ENCODE results near the gene C6orf120. TPM values are rescaled to one million over a fixed set of nuclear protein-coding genes. Genes with fewer than 3 reads are reported as not detected.

Gene C6orf120
- total RNA-seq, 1 experiment from 2014 or later = 23.2 TPM

GRCh38 chr6:169700296-169700695 is 1.6 kb upstream of the C6orf120 start:
- intact Hi-C loops (cut with micrococcal nuclease; ENCODE audit: unreplicated experiment) = no loop called here
- CTCF ChIA-PET = no interaction called here

GRCh38 chr6:169701311-169701953 is 494 bp upstream of the C6orf120 start:
- ChIA-PET POLR2A (ENCODE audit: low non-redundant PET) (interaction anchor here (0.5 to 0.6 kb wide), 2 partner anchors 11 to 187 kb away, joined by 3 to 4 read pairs; no protein-coding TSS in a partner anchor), CTCF (no interaction called here)
- no peak for DNase-seq (ENCODE audit: low spot score)
- Histone ChIP-seq H3K9me3 (ENCODE audit: low read depth, low read length, poor library complexity, severe bottlenecking) (no peaks in the 10 kb centered on the region), H3K36me3 (ENCODE audit: insufficient read depth, low read length, poor library complexity, severe bottlenecking) (peaks cover 33% of the 10 kb centered on the region), H3K27me3 (replicated peaks; ENCODE audit: insufficient read depth, low read depth, low read length, poor library complexity) (no peaks in the 10 kb centered on the region), H3K4me1 (ENCODE audit: insufficient read depth, low read length, poor library complexity, severe bottlenecking) (peaks cover 27% of the 10 kb centered on the region), H3K4me3 (ENCODE audit: low read depth, low read length, poor library complexity, severe bottlenecking) (peak overlapping the region; percentile 92), H3K27ac (ENCODE audit: low read depth, low read length, poor library complexity, severe bottlenecking) (peak overlapping the region; percentile 99)
- BruUV-seq (replicated peaks) = TSS peak; percentile 84
- intact Hi-C loops (cut with micrococcal nuclease; ENCODE audit: unreplicated experiment) = no loop called here
- no peak for TF ChIP-seq CTCF (conservative IDR thresholded peaks at IDR 0.05; ENCODE audit: low read depth, low read length)

More at GRCh38 chr6:169700296-169700695, 1.6 kb upstream of the C6orf120 start:
- Histone ChIP-seq H3K4me3 (ENCODE audit: low read depth, low read length, poor library complexity, severe bottlenecking) (peak overlapping the region; percentile 92), H3K27ac (ENCODE audit: low read depth, low read length, poor library complexity, severe bottlenecking) (peak overlapping the region; percentile 27), H3K36me3 (ENCODE audit: insufficient read depth, low read length, poor library complexity, severe bottlenecking) (peaks cover 25% of the 10 kb centered on the region), H3K9me3 (ENCODE audit: low read depth, low read length, poor library complexity, severe bottlenecking) (no peaks in the 10 kb centered on the region), H3K4me1 (ENCODE audit: insufficient read depth, low read length, poor library complexity, severe bottlenecking) (peaks cover 27% of the 10 kb centered on the region), H3K27me3 (replicated peaks; ENCODE audit: insufficient read depth, low read depth, low read length, poor library complexity) (no peaks in the 10 kb centered on the region)
- DNase-seq (ENCODE audit: low spot score) = peak; percentile 15
- TF ChIP-seq CTCF (conservative IDR thresholded peaks at IDR 0.05; ENCODE audit: low read depth, low read length) (no peak), EZH2 (IDR thresholded peaks at IDR 0.05; ENCODE audit: borderline replicate concordance, low read depth, low read length, poor library complexity, severe bottlenecking) (no peak)
- BruUV-seq (replicated peaks) = no TSS peak
- POLR2A ChIA-PET (ENCODE audit: low non-redundant PET) = no interaction called here

GRCh38 chr6:169702840-169703246 is 917 bp downstream of the C6orf120 start:
- H3K27ac ChIP-seq (ENCODE audit: low read depth, low read length, poor library complexity, severe bottlenecking) = peak overlapping the region; percentile 99
- DNase-seq (ENCODE audit: low spot score) = no peak
- ChIA-PET CTCF (no interaction called here), POLR2A (ENCODE audit: low non-redundant PET) (no interaction called here)
- H3K4me1 ChIP-seq (ENCODE audit: insufficient read depth, low read length, poor library complexity, severe bottlenecking) = peaks cover 27% of the 10 kb centered on the region
- TF ChIP-seq CTCF (conservative IDR thresholded peaks at IDR 0.05; ENCODE audit: low read depth, low read length) = no peak
- no peak for TF ChIP-seq EZH2 (IDR thresholded peaks at IDR 0.05; ENCODE audit: borderline replicate concordance, low read depth, low read length, poor library complexity, severe bottlenecking)
- peak overlapping the region; percentile 92 for H3K4me3 ChIP-seq (ENCODE audit: low read depth, low read length, poor library complexity, severe bottlenecking)
- H3K36me3 ChIP-seq (ENCODE audit: insufficient read depth, low read length, poor library complexity, severe bottlenecking) = peaks cover 33% of the 10 kb centered on the region
- no TSS peak for BruUV-seq (replicated peaks)
- H3K9me3 ChIP-seq (ENCODE audit: low read depth, low read length, poor library complexity, severe bottlenecking) = no peaks in the 10 kb centered on the region
- intact Hi-C loops (cut with micrococcal nuclease; ENCODE audit: unreplicated experiment) = loop anchor here (2.0 kb wide), 1 partner anchor 746 kb away; no protein-coding TSS in a partner anchor
- H3K27me3 ChIP-seq (replicated peaks; ENCODE audit: insufficient read depth, low read depth, low read length, poor library complexity) = no peaks in the 10 kb centered on the region
